Lower leg skin (tissue), 4 donors: ENCODE data around the gene JAML. TPM values are rescaled to one million over a fixed set of nuclear protein-coding genes. Genes with fewer than 3 reads are reported as not detected.

Experiments used
- DNase-seq, 2 donors: peaks; one replicate each; pipeline ENCODE4 v3.0.0-alpha.2; 2019; ENCODE audit warnings: low spot score in 2 of 2
- H3K4me3 ChIP-seq: fragments of 200-600 bp; sonication (generic); 2 replicates; pipeline ENCODE4 v1.5.1; 2017; ENCODE audit warnings: mild to moderate bottlenecking, low read depth; ENCODE audit not compliant: poor library complexity, severe bottlenecking
- CTCF ChIP-seq, 3 donors: fragments of 450-650 bp; IDR thresholded peaks; one replicate each; pipeline ENCODE4 v1.5.1; 2016; ENCODE audit warnings: antibody characterized with exemption in 3 of 3, mild to moderate bottlenecking in 3 of 3, moderate library complexity in 2 of 3
- POLR2A ChIP-seq, 2 donors: fragments of 450-650 bp; IDR thresholded peaks; one replicate each; pipeline ENCODE4 v1.6.1; 2016 to 2017; ENCODE audit warnings: antibody characterized with exemption in 2 of 2, mild to moderate bottlenecking in 1 of 2, moderate library complexity in 1 of 2
- WGBS, 2 donors: methylation state at CpG; one replicate each; pipeline ENCODE4 v1.1.5; 2018; 5-methylcytosine and 5-hydroxymethylcytosine counted together
- intact Hi-C: fragments of 100-400 bp; cut with DNase I; formaldehyde crosslinking; loops from one replicate; pipeline ENCODE4 v1.15.0; 2023; ENCODE audit warnings: low total_unique reads
- total RNA-seq, 4 donors: library from RNA; depleted of rRNA; stranded (reverse); fragments of >200 nt; gene quantifications; one replicate each; pipeline ENCODE4 v1.1.0, GENCODE V29; 2016

Gene JAML
- total RNA-seq, 4 donors from 2014 or later = 0.42 to 3.0 (median 0.61) TPM

DNA sequence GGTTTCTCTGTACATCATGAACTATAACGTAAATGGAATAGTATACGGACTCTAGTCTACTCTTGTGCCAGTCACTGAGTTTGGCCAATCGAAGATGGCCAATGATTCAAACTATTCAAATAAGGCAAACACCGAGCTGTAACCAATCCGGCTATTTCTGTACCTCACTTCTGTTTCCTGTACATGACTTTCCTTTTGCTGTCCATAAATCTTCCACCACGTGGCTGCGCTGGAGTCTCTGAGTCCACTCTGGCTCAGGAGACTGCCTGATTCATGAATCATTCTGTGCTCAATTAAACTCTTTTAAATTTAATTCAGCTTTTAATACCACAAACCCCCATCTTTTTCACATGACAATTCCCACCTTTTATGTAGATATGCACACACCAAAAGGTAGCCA, 1.5 kb upstream of the JAML start:
- 51 to 65% methylated on average over 7 of the region's 7 CpGs for WGBS, 2 donors
- H3K4me3 ChIP-seq = no peak overlapping the region
- intact Hi-C loops = no loop called here
- no peak for DNase-seq
- no peak for TF ChIP-seq CTCF (IDR thresholded peaks at IDR 0.05)
- no peak for TF ChIP-seq POLR2A (IDR thresholded peaks at IDR 0.05)

DNA sequence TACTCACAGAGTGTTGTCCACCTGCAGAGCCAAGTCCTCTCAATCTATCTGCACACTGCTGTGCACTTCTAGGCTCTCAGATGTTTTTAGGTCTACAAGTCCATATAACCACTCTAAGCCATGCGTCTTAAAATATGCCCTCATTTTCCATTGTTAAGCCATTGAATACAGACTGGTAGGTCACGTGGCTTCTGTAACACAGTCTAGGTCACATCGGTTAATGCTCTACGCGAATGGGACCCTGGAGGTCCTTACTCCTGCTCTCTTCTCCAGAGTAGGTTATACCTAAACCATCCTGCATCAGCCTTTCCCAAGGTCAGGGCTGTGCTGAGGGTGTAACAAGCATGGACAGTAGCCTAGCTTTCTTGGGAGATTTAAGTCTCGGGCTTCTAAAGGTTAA, 819 bp downstream of the JAML start:
- no peak for DNase-seq
- H3K4me3 ChIP-seq = no peak overlapping the region
- TF ChIP-seq CTCF (IDR thresholded peaks at IDR 0.05) (no peak), POLR2A (IDR thresholded peaks at IDR 0.05) (no peak)
- 86 to 88% methylated on average over 6 of the region's 6 CpGs for WGBS, 2 donors
- intact Hi-C loops = no loop called here

GRCh38 chr11:118223570-118223969, 1.2 kb downstream of the JAML start:
- TF ChIP-seq POLR2A (IDR thresholded peaks at IDR 0.05) (no peak), CTCF (IDR thresholded peaks at IDR 0.05) (no peak)
- WGBS, 2 donors = 74 to 86% methylated on average over 2 of the region's 2 CpGs
- no peak for DNase-seq
- no peak overlapping the region for H3K4me3 ChIP-seq
- intact Hi-C loops = no loop called here

DNA sequence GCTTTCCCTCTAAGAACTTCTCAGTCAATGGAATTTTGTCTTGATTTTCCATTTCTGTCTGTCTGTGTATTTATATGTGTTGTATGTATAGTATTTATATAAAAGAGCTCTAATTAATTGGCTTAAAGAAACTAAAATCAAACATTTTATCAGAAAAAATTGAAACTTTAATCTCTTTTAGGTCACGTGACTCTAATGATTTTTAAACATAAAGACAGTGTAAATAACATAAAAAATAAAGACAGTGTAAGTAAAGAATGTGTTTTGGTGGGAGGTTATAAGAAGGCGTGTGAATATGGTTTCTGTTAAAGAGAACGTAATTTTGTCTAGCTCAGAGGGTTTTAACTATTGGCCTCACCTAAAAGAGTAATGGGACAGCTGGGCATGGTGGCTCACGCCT, 2.4 kb downstream of the JAML start:
- whole genome bisulfite sequencing, 2 donors = 56 to 63% methylated on average over 4 of the region's 4 CpGs
- no peak for DNase-seq
- TF ChIP-seq POLR2A (IDR thresholded peaks at IDR 0.05) = no peak
- no peak for TF ChIP-seq CTCF (IDR thresholded peaks at IDR 0.05)
- no peak overlapping the region for H3K4me3 ChIP-seq
- intact Hi-C loops = no loop called here

DNA sequence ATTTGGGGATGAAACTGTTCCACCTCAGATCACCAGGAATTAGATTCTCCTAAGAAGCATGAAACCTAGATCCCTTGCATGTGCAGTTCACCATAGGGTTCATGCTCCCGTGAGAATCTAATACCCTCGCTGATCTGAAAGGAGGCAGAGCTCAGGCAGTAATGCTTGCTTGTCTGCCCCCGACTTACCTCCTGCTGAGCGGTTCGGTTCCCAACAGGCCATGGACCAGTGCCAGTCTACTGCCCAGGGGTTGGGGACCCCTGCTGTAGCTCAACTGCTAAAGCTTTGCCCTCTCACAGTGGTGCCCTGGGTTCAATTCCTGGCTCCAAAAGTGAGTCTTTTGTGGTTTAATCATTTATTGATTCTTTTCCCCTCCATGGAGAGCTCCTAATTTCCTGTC, 3.4 kb downstream of the JAML start:
- DNase-seq = no peak
- intact Hi-C loops = no loop called here
- H3K4me3 ChIP-seq = no peak overlapping the region
- no peak for TF ChIP-seq CTCF (IDR thresholded peaks at IDR 0.05)
- no peak for TF ChIP-seq POLR2A (IDR thresholded peaks at IDR 0.05)
- 82 to 85% methylated on average over 5 of the region's 5 CpGs for WGBS, 2 donors

DNA sequence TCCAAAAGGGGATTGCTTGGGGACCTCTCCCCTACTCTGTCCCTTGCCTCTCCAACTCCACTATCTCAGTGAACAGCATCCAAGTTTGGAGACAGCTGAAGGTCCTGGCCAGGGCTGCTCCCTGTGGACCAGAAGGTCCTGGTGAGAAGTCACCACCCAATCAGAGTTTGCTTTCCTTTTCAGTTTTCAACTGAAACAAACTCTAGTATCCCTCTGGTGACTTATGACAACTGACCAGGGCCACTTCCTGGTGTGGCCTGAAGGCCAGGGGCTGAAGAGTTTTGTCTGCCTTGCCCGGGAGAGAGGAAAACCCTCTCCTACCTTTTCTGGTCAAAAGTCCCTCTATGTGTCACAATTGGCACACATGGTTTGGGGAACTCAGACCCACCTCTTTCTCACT, 5.1 kb downstream of the JAML start:
- no peak for DNase-seq
- H3K4me3 ChIP-seq = no peak overlapping the region
- WGBS, 2 donors = 59 to 80% methylated on average over 1 of the region's 1 CpG
- intact Hi-C loops = no loop called here
- no peak for TF ChIP-seq CTCF (IDR thresholded peaks at IDR 0.05)
- TF ChIP-seq POLR2A (IDR thresholded peaks at IDR 0.05) = no peak
